Gastroesophageal sphincter (tissue), 3 donors: ENCODE results near the gene FBXO15.

Experiments used
- POLR2A ChIP-seq, 2 donors: fragments of 450-650 bp; IDR thresholded peaks; one replicate each; pipeline ENCODE4 v1.6.1; 2017; ENCODE audit warnings: antibody characterized with exemption in 2 of 2, mild to moderate bottlenecking in 2 of 2, moderate library complexity in 1 of 2
- POLR2AphosphoS5 ChIP-seq: sonication (generic); formaldehyde crosslinking; IDR thresholded peaks from one replicate; pipeline ENCODE4 v1.6.1; 2017; ENCODE audit warnings: antibody characterized with exemption
- TF ChIP-seq, protein P1 (sequence below), 4 experiments: fragments of 200-600 bp in 2 of 4; fragments of 450-650 bp in 2 of 4; sonication (generic) in 1 of 4; IDR thresholded peaks; one replicate each; pipeline ENCODE4 v1.5.1; 2017 to 2019; ENCODE audit warnings: antibody characterized with exemption in 4 of 4, mild to moderate bottlenecking in 2 of 4, moderate library complexity in 2 of 4

DNA sequence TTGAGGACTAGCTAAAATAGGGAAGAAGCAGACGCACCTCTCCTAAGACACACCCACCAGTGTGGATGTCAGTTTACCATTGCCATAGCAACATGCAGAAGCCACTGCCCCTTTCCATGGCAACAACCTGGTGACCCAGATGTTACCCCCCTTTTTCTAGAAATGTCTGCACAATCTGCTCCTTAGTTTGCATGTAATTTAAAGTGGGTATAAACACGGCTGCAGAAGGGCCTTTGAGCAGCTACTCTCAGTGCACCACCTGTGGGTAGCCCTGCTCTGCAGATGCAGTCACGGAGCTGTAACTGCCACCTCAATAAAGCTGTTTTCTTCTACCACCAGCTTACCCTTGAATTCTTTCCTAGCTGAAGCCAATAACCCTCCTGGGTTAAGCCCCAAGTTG, 87.1 kb downstream of the FBXO15 start:
- TF ChIP-seq, protein P1, sequence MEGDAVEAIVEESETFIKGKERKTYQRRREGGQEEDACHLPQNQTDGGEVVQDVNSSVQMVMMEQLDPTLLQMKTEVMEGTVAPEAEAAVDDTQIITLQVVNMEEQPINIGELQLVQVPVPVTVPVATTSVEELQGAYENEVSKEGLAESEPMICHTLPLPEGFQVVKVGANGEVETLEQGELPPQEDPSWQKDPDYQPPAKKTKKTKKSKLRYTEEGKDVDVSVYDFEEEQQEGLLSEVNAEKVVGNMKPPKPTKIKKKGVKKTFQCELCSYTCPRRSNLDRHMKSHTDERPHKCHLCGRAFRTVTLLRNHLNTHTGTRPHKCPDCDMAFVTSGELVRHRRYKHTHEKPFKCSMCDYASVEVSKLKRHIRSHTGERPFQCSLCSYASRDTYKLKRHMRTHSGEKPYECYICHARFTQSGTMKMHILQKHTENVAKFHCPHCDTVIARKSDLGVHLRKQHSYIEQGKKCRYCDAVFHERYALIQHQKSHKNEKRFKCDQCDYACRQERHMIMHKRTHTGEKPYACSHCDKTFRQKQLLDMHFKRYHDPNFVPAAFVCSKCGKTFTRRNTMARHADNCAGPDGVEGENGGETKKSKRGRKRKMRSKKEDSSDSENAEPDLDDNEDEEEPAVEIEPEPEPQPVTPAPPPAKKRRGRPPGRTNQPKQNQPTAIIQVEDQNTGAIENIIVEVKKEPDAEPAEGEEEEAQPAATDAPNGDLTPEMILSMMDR (IDR thresholded peaks at IDR 0.05) = no peak
- TF ChIP-seq POLR2AphosphoS5 (no peak), POLR2A (IDR thresholded peaks at IDR 0.05) (no peak)
